Measurements from ENCODE around the gene TMEM271.
"Not testable (repeated sequence)": the region's sequence is repeated elsewhere in the genome, so short reads cannot be mapped to it uniquely, and the experiment has no call there.

The TMEM271 gene

DNA sequence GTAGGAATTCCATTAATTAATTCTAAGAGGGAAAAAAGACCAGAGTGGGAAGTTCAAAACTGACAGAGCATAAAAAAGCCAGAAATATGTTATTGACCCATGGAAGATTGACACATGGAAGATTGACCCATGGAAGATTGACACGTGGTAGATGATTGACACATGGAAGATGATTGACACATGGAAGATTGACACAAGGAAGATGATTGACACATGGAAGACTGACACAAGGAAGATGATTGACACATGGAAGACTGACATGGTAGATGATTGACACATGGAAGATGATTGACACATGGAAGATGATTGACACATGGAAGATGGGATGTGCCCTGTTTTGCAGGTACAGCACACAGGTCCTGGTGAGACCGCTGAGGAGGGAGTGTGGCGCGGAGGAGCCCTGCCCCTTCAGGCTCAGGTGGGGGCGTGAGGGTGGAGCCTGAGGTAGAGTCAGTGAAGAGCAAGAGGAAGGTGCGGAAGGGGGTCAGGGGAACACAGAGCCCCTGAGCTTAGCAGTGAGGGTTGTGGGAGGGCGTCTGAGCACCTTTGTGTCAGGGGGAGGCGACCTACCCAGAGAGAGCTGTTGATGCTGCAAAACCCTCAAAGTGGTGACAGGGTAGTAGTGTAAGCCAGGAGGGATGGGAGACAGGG is 33.4 kb upstream of the TMEM271 start:
- DNase-seq = no peak

DNA sequence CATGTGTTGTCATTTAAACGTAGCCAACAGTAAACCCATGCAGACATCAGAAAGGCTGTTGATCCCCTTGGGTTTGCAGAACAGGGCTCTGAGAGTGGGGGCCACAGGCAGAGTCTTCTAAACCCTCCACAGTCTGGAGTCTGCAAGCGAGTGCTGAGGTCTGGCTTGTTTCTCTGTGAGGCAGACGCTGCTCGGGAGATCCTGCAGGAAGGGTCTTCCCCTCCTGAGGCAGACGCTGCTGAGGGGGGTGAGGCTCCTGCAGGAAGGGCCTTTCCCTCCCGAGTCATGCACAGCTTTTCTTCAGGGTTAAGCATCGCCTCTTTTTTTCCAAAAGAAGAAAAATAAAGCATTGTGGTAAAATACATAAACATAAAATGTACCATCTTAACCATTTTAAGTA is 32.1 kb upstream of the TMEM271 start:
- no peak for DNase-seq

DNA sequence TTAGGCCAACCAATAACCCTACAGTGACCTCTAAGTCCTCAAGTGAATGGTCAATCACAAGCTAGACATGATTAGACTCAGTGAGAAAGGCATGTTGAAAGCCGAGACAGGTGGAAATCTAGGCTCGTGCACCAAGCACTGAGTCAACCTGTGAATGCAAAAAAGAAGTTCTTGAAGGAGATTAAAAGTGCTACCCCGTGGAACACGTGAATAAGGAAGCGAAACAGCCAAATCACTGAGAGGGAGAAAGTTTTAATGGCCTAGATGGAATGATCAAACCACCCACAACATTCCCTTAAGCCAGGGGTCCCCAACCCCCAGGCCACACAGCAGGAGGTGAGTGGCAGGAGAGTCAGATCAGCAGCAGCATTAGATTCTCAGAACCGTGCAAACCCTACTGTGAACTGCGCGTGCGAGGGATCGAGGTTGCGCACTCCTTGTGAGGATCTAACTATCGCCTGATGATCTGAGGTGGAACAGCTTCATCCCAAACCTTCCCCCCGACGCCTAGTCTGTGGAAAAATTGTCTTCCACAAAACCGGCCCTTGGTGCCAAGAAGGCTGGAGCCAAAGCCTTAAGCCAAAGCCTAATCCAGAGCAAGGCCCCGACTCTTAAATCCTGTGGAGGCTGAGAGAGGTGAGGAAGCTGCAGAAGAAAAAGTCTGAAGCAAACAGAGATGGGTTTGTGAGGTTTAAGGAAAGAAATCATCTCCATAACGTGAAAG is 29.8 kb upstream of the TMEM271 start:
- DNase-seq = no peak

DNA sequence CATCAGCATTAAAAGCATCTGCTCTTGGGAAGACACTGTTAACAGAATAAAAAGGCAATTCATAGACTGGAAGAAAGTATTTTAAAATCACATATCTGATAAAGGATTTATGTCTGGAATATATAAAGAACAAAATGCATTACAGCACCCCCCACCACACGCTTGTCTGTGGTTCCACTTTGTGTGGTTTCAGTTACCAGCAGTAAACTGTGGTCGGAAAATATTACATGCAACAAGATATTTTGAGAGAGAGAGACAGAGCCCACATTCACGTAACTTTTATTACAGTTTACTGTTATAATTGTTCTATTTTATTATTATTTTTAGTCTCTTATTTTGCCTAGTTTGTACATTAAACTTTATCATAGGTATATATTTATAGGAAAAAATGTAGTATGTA is 28.0 kb upstream of the TMEM271 start:
- DNase-seq = no peak

DNA sequence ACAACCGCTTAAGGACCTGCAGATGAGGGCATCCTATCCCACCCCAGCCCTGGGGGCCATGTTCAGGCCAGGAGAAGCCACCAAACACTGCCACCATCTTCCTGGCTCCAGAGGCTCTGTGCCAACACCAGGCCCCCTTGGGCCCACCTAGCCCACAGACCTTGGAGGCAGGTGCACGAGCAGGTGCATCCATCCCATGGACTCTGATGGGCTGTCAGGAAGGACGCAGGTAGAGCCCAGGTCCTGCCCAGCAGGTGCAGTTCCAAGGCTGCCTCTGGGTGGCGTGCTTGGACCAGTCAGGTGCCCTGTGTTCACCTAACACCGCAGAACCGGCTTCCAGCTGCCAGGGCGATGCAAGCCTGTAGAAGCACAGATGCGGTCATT is 26.5 kb upstream of the TMEM271 start:
- peak; percentile 39 for DNase-seq

DNA sequence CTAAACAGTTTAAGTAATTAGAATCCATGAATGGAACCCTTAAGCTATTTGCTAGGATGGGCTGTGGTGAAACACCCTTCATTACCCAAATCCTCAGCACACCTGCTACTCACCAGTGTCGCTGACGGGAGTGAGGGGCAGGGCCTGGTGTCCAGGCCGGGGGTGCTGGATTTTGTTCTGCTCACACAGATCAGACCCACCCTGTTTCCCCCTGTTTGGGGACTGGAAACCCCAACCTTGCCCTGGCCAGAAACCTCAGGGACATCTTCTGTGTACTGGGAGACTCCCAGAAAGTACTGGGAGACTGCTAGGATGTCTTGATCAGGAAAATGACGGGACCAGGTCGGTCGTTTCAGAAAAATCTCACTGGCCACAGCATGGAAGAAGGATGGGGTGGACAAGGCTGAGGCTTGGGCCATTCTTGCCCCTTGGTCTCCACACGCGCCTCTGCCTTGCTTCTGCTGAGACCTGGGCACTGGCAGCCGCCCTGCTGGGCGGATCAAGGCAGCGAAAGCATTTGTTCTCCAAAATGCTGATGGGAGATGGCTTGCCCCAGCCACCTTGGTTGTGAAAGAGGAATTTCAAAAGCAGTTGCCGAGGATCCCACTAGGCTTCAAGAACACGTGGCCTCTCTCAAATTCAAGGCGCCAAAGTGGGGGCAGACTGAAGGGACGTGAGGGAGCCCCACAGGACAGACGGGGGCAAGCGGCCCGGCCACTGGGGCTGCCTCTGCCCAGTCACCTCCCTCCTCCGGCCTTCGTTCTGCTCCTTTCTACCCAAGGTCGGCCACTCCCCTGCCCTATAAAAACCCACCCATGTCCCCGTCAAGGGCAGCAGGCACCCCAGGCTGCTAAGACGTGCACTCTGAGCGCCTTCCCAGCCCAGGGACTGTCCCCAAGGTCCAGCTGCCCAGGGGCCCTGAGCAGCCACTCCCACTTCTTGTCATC is 25.8 kb upstream of the TMEM271 start:
- DNase-seq = no peak

DNA sequence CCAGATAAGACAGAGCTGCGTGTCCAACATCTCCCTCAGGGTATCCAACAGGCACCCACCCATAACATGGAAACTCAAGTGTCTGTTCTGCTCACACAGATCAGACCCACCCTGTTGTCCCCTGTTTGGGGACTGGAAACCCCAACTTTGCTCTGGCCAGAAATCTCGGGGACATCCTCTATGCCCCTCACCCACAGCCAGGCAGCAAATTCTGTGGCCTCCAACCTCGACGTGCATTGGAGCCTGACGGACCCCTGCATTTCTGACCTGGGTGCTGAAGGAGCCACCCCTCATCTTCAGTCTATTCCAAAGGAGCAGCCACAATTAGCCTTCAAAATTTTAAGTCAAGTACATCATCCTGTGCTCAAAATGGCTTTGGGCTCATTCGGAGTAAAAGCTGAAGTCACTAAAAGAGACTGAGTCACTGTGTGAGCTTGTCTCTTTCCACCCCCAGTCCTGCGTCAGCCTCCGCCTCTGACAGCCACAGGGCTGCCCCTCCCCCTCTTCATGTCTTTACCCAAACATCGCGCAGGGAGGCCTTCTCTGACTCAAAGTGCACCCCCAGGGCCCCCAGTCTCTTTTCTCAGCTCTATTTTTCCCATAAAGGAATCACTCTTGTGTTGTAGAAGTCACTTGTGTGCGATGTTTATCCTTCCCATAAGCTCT is 24.9 kb upstream of the TMEM271 start:
- DNase-seq = no peak

DNA sequence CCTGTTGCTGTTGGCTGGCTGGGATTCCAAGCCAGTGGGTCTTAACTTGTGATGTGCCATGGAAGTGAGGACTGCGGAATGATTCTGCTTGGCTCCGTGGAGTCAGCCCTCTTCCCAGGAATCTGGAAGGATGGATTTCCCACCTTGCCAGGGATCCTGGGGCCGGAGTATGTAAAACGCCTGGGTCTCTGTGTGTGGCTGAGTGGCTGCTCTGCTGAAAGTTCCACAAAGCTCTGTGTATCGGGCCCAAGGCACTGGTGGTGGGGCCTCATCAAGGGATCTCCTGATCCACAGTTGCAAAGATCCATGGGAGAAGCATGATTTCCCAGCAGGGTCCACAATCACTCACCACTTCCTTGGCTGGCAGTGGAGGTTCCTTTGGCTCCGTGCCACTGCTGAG is 24.1 kb upstream of the TMEM271 start:
- DNase-seq = no peak

DNA sequence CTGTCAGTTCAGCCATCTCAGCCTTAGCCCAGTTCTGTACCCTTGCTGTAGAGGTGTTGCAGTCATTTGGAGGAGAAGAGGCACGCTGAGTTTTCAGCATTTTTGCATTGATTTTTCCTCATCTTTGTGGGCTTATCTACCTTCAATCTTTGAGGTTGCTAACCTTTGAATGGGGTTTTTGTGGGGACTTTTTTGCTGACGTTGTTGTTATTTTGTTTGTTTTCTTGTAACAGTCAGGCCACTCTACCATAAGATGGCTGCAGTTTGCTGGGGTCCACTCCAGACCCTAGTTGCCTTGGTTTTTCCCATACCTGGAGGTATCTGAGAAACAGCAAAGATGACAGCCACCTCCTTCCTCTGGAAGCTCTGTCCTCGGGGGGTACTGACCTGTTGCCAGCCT is 22.8 kb upstream of the TMEM271 start:
- no peak for DNase-seq

DNA sequence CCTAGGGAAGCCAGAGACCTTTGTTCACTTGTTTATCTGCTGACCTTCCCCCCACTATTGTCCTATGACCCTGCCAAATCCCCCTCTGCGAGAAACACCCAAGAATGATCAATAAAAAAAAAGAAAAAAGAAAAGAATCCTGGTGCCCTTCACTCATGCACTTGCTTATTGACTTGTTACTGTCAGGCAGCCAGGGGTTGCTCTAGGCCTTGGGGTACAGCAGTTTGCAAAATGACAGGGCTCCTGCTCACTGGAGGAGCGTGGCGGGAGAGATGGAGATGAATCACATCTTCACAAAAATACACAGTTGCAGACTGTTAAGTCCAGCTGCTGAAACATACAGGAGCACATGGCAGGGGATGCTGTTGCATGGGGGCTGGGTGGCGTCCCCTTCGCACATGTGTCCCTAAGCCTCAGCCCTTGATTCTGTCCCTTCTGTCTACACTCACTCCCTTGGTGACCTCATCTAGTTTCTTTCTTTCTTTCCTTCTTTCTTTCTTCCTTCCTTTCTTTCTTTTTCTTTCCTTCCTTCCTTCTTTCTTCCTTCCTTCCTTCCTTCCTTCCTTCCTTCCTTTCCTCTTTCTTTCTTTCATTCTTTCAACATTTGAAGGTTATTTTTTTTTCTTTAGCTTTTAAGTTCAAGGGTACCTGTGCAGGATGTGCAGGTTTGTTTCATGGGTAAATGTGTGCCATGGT is 16.9 kb upstream of the TMEM271 start:
- DNase-seq = no peak

DNA sequence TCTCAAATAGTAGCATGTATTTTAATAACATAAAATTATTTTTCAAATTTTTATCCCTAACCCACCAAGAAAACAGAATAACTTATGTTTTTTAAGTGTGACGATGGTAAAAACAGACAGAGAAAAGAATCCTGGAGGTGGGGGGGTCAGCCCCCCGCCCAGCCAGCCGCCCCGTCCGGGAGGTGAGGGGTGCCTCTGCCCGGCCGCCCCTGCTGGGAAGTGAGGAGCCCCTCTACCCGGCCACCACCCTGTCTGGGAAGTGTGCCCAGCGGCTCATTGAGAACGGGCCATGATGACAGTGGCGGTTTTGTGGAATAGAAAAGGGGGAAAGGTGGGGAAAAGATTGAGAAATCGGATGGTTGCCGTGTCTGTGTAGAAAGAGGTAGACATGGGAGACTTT is 16.1 kb upstream of the TMEM271 start:
- DNase-seq = not testable (repeated sequence)

DNA sequence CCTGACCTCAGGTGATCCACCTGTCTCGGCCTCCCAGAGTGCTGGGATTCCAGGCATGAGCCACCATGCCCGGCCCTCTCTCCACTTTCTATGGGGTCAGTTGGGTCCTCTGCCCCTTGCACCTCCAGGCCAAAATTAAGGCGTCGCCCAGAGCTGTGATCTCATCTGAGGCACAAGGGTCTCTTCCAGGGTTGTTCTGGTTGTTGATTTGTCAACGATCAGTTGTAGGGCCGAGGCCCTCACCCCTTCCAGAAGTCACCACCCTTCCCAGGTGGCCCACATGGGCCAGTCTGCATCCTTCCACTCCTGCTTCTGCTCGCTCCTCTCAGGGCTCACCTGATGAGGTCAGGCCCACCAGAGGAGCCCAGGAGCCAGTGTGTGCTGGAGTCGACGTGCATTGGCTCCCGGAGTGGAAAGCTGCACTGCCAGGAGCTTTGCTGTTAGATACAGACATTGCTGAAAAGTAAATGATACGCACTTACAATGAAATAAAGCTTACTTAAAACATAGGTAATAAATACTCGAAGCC is 14.3 kb upstream of the TMEM271 start:
- DNase-seq = no peak

DNA sequence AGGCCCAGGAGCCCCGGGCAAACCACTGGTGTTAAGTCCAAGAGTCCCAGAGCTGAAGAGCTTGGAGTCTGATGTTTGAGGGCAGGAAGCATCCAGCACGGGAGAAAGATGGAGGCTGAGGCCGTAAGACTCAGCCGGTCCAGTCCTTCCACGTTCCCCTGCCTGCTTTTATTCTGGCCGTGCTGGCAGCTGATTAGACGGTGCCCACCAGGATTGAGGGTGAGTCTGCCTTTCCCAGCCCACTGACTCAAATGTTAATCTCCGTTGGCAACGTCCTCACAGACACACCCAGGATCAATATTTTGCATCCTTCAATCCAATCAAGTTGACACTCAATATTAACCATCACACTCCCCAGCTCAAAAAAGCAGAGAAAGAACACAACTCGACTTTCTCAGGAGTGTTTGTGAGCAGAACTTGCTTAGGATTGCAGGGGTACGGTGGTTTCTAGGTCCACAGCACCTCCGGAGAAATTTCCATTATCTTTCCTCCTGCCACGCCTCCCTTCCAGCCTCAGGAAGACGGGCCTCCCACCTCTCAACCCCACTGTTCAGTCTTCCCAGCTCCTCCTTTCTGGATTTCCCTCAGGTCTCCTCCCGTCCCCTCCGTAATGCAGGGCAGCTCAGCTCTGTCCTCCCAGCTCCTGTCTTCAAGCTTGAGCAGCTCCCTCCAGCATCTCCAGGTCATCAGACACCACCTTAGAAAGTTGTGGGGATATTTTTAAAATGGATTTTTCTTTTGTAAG is 13.3 kb upstream of the TMEM271 start:
- DNase-seq = no peak

DNA sequence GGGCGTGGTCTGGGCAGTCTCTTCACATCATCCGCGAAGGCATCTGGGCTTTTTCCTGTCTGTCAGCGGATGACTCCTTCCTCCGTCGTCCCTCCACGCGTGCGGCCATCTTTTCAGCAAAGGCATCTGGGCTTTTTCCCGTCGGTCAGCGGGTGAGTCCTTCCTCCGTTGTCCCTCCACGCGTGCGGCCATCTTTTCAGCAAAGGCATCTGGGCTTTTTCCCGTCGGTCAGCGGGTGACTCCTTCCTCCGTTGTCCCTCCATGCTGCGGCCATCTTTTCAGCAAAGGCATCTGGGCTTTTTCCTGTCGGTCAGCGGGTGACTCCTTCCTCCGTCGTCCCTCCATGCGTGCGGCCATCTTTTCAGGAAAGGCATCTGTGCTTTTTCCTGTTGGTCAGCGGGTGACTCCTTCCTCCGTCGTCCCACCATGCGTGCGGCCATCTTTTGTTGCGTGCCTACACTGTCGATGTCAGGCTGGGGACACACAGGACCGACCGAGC is 12.3 kb upstream of the TMEM271 start:
- no peak for DNase-seq

DNA sequence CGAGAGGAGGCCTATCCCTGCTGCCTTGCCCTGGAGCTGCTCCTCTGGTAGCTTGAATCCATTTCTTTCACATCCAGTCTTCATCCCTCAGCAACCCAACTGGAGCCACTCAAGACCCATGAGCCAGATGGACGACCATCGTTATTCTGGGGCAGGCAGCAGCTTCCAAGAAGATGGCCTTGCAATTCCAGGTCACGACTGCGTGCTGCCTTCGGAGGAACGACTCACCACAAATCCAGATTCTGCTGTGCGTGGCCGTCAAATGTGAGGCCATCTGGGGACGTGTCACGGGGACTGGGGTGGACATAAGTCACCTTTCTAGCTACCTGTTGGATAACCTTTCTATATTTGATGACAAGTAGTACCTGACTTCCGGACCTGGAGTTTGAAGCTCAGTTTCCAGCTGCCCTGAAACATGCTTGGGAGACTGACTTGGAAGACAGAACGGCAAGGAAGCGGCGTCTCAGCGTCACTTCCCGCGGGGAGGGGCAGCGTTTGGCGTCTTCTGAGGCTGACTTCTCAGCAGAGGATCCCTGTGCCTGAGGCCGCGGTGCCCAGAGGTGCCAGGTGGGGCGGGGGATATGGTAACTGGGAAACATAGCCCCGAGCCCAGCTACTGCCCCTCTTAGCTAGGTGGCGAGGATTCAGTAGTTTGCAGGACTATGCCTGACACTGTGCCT is 11.7 kb upstream of the TMEM271 start:
- DNase-seq = no peak

DNA sequence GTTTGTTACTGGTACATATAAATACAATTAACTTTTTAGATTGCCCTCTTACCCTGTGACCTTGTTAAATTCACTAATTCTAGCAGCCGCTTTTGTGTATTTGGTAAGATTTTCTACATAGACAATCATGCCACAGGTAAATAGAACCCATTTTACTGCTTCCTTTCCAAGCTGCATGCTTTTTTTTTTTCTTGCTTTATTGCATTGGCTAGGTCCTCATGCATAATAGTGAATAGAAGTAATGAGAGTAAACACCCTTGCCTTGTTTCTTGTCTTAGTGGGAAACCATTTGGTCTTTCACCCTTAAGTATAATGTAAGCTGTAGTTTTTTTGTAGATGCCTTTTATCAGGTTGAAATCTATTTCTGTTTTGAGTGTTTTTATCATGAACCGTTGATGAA is 7.7 kb upstream of the TMEM271 start:
- DNase-seq = no peak

DNA sequence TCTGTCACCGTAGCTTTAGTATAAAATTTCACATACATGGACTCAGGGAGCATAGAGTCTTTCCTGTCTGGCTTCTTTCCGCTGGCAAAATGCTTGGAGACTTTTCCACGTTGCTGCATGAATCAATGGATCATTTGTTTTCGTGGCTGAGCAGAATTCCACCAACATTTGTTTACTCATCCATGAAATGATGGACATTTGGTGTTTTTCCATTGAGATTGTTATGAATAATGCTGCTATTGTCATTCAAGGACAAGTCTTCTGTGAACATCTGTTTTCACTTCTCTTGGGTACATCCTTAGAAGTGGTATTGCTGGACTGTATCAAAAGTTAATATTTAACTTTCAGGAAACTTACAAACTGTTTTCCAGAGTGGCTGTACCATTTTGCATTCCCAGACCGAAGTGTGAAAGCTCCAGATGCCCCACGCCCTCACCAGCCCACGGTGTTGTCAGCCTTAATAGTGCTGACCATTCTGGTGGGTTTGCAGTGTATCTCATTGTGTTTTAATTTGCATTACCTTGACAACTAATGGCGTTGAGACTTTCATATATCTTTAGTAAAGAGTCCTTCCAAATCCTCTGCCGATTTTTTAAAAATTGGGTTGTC is 5.8 kb upstream of the TMEM271 start:
- DNase-seq = no peak

DNA sequence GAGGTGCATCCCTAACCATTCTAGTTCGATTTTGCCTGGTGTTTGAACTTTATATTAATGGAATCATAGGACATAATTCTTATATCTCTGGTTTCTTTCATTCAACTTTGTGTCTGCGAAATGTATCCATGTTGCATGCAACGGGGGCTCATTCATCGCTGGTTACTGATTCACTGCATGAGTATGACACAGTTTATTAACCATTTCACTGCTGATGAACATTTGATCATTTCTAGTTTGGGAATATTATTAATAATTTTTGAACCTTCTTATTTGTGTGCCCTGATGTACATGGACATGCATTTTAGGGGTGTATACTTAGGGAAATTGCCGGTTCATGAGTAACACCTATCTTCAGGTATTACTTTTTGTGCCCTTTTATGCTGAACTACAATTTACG is 5.1 kb upstream of the TMEM271 start:
- DNase-seq = no peak

DNA sequence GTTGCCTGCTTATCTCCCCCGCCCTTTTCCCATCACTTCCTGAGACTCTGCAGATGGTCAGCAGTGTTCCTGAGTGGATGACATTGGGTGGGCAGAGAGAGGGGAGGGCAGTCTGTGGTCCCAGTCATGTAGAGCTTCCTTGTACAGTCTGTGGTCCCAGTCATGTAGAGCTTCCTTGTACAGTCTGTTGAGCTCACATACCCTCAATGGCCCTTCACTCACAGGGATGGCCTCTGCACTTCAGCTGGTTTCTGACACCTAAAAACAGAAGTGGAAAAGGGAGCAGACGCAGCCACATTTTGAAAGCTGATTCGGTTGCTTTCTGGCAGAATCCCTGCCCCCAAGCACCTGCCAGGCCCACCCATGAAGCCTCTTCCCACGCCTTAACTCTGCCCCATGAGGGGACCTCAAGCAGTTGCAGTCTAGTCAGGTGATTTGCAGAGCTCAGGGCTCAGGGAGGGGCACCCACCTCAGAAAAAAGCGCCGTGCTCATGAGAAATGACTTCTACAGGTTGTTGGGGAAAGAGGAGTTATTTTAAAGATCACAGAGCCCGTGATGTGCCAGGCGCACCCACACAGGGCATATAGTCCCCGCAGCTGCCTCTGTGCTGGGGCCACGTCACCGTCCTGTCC is 3.6 kb upstream of the TMEM271 start:
- no peak for DNase-seq
